Stimulated activated CD4-positive, alpha-beta T cell treated with anti-CD3 and anti-CD28 coated beads, Interleukin-12 subunit alpha, Interleukin-12 subunit beta, amount 100 ng/mL, for 24 hours (primary cell): ENCODE measurements around the gene PEX14.

Experiments used
- DNase-seq, 2 experiments: peaks; one replicate each; pipeline ENCODE4 v3.0.0-alpha.2; 2020; ENCODE audit warnings: low read depth in 2 of 2

PEX14 gene

DNA sequence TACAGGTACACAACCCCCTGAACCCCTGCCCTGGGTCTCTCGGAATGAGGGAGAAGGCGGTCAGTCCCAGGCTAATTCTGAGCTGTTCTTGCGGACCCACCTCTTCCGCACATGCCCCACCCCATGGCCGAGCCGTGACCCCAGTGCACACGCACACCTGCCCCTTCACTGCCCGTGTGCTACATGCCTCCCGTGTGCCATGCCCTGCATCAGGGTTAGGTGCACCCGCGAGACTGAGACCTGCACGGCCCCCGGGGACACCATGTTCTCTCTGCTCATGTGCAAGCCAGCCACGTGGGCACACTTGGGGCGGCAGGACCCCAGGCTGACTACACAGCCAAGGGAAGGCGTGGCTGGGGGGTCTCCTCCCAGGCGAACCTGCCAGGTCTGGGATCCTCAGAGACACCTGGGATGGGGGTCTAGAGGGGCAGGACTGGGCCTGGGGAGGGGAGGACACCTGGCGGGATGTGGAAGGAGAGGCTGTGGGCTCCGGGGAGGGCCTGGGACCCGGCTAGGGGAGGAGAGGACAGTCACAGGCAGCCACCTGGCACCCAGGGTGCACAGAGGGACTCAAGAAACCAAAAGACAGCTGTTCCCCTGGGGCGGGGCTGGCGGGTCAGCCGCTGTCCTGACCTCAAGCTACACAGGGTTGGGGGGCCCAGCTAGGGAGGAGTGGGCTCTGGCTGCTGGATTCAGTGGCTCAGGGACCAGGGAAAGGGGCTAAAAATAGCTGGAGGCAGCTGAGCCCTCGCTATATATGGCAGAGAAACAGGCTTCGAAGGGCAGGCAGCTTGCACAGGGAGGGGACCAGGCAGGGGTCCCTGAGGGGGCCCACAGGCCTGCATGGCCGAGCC is 188.3 kb downstream of the PEX14 start:
- no peak for DNase-seq

DNA sequence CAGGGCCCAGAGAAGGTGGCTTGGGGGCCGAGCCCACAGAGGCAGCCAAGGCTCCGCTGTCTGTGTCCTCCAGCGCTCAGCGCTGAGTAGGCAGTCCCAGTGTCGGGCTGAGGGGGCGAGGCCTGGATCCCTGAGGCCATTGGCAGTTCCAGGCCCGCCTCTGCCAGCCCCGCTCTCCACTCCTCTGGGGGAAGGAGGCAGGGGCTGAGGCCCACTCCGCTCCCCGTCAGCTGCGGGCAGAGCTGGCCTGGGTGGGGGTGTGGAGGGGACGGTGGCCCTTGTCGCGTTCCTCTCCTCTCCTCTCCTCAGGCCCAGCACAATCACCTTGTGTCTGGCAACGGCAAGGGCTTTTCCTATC is 188.9 kb downstream of the PEX14 start:
- DNase-seq, result no peak

- no peak for DNase-seq
Observed at GRCh38 chr1:10664251-10664650, 189.5 kb downstream of the PEX14 start.

DNA sequence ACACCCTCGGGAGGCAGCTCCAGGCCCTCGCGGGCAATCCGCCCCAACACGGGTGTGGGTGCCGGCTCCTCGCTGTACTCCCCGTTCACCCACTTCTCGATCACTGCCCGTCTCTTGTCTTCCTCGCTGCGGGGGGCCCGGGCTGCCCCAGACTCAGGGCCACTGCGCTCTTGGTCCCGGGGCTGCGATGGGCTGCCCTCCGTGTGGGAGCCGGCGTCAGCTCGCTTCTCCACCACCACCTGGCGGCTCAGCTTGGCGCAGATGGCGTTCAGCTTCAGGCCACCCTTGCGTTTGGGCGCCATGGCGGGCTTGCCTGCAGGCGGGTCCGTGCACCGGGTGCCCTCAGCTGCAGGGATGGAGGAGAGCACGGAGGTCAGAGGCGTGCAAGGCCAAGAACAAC is 190.5 kb downstream of the PEX14 start:
- no peak for DNase-seq

GRCh38 chr1:10665930-10666850 is 191.4 kb downstream of the PEX14 start:
- no peak for DNase-seq

GRCh38 chr1:10667861-10668761 is 193.4 kb downstream of the PEX14 start:
- DNase-seq, result no peak

- DNase-seq, result no peak
Observed at GRCh38 chr1:10669570-10669969, 194.8 kb downstream of the PEX14 start.

DNA sequence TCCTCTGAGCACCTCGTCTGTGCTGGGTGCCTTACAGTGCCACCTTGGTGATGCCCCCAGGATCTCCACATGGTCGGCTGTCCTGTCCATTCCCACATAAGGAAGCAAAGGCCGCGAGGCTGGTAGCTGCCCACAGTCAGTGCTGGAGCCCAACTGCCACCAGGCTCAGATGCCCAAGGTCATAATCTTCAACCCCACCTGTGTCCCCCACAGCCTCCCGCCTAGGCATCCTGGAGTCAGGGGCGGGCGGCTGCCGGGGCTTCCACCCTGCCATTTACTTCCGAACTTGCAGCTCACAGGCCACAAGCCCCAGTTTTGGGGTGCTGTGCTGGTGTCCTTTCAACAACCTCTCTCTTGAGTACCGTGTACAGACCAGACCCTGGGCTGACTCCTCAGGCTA is 195.4 kb downstream of the PEX14 start:
- DNase-seq, result no peak

- DNase-seq, result no peak
Observed at GRCh38 chr1:10671090-10671489, 196.3 kb downstream of the PEX14 start.

GRCh38 chr1:10671622-10672342 is 197.0 kb downstream of the PEX14 start:
- no peak for DNase-seq

- DNase-seq, result no peak
Observed at GRCh38 chr1:10672343-10673050, 197.7 kb downstream of the PEX14 start.

- DNase-seq, result no peak
Observed at GRCh38 chr1:10673109-10673711, 198.5 kb downstream of the PEX14 start.

DNA sequence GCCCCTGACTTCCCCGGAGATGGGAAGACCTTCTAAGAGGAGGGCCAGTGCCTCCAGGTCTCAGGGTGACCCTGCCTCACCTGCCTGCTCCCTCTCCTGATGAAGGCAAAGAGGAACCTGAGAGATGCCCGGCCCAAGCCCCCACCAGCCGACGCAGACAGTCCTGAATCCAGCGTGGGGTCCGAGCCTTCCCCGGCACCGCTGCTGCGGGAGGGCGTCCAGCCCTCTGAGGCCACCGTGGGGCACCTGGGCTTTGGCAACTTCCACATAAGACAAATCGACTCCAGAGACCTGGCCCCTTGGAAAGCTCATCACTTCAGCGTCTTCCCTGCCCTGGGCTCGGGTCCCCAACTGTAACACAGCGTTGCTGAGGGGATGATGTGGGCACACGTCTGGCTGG is 199.5 kb downstream of the PEX14 start:
- DNase-seq, result no peak

- DNase-seq, result no peak
Observed at GRCh38 chr1:10674700-10675609, 200.2 kb downstream of the PEX14 start.

GRCh38 chr1:10675813-10676212 is 201.1 kb downstream of the PEX14 start:
- DNase-seq, result no peak

DNA sequence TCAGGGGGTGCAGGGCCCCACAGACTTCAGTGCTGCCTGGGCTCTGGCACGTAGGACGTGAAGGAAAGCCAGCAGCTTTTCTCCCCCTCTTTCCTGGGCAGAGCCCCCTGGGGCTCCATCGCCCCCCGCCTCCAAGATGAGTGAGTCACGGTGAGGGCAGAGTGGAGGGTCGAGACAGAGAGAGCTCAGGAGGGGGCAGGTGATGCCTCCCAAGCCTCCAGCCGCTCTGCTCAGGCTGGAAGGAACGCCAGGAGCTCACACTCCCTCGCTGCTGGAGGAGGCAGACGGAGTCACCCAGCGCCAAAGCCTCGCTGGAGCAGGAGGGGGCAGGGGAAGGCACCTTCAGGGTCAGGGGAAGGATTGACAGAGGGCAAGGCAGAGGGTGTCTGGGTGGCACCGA is 202.2 kb downstream of the PEX14 start:
- DNase-seq, result no peak

DNA sequence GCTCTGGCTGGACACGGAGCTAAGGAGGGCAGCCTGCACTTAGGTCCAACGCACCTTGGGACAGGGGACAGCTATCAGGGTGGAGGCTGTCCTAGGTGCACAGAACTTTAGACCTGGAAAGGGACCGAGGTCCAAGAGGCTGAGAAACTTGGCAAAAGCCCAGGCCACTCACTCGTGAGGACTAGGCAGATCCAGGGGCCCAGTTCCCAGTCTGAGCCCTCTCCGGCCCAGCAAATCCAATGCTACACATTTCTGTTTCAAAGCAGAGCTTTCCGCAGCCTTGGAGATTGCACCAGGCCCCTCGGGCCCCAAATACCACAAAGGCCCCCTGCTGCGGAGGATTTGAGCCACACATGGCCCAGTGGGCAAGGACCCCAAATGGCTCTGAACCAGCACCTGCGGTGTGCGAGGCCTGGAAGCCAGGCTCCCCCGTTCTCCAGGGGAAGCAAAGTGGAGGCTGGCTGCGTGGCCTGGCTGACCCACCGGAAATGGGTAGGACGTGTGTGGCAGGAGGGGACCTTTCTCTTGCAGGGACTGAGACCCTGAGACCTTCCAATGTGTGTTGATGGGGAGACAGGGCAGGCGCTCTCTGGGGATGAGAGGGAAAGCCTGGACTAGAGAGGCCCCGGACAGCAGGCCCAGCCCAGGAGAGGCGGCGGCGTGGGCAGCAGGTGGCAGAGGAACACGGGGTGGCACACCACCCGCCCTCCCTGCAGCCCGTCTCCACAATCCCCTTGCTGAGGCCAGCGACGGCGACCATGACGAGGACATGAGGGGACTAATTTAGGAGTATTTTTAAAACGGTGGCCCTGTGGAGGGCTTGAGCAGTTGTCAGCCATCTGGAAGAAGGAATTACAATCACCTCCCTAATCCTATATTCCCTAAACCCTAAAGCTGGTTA is 203.0 kb downstream of the PEX14 start:
- DNase-seq, result no peak

DNA sequence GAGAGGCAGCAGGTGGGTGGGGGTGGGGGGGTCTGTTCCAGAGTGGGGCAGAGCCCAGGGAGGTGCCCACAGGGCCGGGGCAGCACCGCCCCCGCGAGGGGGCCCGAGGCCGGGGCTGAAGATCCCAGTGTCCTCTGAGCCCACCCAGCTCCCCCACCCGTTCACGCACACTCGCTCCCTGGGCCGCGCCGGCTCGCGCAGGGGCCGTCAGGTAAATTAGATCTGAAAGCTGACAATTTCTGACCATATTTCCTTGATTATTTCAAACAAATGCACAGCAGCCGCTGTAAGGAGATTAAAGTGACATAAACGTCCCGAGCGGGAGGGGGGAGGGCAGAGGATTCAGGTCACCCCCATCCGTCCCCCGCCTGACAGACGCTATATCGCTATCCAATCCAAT is 203.7 kb downstream of the PEX14 start:
- DNase-seq, result no peak
